HG02970 (cell line): ENCODE measurements around the gene CYP27A1.

ENCODE experiments used
- ATAC-seq: cut with Tn5 transposase; IDR thresholded peaks from one replicate; pipeline ENCODE4 v1.9.1; 2021; ENCODE audit warnings: mild to moderate bottlenecking, moderate library complexity, moderate number of reproducible peaks; ENCODE audit not compliant: unreplicated experiment, low FRiP score

The CYP27A1 gene

DNA sequence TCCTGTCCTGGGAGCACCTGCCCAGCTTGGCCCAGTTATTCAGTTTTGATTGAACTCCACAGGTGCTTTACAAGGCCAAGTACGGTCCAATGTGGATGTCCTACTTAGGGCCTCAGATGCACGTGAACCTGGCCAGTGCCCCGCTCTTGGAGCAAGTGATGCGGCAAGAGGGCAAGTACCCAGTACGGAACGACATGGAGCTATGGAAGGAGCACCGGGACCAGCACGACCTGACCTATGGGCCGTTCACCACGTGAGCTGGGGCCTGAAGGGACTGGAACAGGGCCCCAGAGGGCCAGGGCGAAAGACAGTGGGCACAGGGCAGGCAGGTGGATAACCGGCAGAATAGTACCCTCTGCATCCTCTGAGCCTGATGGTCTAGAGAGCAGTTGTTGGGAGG, 27.6 kb downstream of the CYP27A1 start:
- no peak for ATAC-seq

DNA sequence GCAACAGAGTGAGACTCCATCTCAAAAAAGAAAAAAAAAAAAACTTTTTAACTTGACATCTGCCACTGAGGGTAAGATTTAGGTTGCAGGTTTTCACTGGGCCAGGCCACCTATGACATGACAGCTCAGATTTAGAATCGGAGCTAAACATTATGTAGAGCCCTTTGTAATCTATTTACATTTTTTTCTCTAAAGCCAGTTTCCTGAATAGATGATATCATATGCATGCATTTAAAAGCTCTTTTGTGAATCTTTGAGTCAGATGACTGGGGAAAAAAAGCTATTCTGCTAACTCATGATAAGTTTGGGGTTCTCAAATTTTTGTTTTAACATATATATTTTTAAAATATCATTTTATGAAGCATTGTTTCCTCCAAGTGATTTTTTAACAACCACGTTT, 28.3 kb downstream of the CYP27A1 start:
- ATAC-seq: no peak

DNA sequence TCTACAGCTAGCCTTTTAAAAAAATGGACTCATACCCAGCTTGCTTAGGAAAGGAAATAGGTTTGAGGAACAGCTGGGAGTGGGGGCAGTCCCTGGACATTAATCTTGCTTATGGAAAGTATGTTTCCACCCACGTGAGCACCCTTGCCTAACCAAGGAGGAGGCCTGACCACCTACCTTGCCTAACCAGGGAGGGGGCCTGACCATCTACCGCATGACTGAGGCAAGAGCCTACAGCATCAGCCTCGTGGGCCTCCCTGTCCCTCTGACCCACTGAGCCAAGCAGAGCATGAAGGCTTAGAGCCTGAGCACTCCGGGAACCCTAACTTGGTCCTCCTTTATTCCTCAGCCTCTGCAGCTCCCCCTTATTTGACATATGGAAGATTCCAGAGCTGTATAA, 29.4 kb downstream of the CYP27A1 start:
- no peak for ATAC-seq

DNA sequence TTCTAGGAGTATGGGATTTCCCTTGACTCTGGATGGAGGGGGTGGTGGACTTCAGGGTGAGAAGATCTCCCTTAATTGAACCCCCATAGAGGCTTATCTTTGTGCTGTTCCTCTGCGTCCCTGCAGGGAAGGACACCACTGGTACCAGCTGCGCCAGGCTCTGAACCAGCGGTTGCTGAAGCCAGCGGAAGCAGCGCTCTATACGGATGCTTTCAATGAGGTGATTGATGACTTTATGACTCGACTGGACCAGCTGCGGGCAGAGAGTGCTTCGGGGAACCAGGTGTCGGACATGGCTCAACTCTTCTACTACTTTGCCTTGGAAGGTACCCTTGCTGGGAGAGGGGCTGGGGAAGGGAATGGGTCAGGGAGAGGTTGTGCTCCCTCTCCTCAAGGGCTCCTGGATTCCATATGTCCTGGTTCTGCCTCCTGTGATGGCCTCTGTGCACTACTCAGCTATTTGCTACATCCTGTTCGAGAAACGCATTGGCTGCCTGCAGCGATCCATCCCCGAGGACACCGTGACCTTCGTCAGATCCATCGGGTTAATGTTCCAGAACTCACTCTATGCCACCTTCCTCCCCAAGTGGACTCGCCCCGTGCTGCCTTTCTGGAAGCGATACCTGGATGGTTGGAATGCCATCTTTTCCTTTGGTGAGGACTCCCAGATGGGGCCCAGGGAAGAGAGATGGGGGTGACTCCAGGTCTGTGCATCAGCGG, 30.3 kb downstream of the CYP27A1 start:
- ATAC-seq: no peak

DNA sequence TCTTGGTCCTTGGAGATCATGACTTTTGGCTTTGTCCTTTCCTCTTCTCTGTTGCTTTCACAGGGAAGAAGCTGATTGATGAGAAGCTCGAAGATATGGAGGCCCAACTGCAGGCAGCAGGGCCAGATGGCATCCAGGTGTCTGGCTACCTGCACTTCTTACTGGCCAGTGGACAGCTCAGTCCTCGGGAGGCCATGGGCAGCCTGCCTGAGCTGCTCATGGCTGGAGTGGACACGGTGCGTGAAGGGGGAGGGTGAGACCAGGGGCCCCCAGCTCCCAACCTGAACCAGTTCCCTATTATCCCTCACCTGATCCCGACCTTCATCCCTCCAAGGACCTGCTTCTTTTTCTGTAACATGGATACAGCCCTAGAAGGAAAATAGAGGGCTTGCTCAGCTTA, 30.9 kb downstream of the CYP27A1 start:
- no peak for ATAC-seq

DNA sequence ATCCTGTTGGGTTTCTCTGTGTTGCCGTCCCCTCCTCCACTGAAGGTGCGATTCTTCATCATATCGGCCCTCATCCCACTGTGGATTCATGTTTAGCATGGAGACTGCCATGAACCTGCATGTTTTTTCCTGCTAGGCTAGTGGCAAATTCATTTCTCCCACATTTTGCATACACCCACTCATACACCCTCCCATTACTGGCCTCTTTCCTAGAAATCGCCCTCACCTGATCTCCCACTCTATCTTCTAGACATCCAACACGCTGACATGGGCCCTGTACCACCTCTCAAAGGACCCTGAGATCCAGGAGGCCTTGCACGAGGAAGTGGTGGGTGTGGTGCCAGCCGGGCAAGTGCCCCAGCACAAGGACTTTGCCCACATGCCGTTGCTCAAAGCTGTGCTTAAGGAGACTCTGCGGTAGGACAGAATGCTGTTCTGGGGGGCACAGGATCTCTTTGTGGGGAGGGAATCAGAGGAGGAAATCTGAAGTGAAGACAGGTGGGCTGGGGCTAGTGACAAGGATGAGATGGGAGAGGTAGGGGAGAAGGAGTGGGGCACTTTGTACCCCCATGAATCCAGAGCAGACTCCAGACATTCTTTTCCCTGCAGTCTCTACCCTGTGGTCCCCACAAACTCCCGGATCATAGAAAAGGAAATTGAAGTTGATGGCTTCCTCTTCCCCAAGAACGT, 32.0 kb downstream of the CYP27A1 start:
- no peak for ATAC-seq

DNA sequence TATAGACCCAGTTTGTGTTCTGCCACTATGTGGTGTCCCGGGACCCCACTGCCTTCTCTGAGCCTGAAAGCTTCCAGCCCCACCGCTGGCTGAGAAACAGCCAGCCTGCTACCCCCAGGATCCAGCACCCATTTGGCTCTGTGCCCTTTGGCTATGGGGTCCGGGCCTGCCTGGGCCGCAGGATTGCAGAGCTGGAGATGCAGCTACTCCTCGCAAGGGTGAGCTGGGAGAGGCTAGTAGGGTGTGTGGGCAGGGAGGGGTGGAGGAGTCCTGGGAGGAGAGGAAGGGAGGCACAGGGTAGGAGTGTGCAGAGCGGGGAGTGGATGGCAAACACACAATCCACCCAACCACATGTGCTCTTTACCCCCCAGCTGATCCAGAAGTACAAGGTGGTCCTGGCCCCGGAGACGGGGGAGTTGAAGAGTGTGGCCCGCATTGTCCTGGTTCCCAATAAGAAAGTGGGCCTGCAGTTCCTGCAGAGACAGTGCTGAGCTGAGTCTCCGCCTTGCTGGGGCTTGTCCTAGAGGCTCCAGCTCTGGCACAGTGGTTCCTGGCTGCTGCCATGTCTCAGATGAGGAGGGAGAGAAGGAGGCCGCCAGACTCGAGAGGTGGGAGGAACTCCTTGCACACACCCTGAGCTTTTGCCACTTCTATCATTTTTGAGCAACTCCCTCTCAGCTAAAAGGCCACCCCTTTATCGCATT, 32.7 kb downstream of the CYP27A1 start:
- no peak for ATAC-seq

DNA sequence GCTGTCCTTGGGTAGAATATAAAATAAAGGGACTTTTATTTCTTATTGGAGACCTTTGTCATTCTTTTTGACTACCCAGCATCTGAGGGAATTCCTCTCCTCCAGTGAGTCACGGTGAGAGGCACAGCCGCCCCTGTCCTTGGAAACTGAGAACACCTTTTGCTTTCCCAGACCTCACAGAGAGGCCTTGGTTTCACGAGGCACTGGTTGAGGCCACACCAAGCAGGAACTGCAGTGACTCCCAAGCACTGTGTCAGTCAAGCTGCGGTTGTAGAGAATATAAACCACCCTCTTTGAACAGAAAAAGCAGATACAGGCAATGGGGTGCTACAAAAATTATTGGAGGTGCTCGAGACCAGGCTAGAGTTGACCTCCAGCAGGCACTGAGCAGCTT, 33.3 kb downstream of the CYP27A1 start:
- no peak for ATAC-seq

DNA sequence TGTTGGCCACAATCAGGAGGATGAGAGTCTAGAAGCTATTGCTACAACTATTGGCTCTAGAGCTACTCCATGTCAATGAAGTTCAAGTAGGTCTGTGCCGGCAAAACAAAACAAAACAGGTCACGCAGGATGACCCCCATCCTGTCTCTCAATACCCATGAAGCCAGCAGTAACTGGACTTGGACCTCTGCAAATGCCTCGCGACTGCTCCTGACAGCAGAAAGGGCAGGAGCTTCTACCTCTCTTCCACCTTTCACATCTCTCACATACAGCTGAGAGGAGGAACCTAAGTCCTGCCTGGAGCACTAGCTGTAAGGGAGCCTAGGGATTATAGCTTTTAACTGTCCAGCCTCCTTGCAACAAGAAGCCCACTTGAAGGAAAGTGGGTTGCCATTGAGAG, 33.7 kb downstream of the CYP27A1 start:
- no peak for ATAC-seq

DNA sequence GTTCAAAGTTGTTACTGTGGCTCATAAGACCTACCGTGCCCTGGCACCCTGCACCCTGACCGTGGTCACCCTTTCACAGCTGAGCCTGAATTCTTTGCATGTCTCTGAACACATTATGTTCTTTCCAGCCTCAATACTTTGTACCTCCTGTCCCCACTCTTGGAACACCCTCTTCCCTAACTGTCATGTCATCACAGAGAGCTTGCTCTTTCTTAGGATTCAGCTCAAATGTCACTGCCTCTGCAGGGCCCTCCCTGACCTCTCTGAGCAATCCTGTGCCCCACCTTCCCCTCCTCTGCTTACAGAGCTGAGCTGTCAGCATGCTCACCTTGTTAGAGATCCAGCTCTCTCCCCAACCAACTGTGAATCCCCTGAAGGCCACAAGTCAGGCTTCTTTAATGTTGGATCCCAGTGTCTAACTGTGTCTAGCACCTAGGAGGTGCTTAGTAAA, 34.6 kb downstream of the CYP27A1 start:
- ATAC-seq: no peak

DNA sequence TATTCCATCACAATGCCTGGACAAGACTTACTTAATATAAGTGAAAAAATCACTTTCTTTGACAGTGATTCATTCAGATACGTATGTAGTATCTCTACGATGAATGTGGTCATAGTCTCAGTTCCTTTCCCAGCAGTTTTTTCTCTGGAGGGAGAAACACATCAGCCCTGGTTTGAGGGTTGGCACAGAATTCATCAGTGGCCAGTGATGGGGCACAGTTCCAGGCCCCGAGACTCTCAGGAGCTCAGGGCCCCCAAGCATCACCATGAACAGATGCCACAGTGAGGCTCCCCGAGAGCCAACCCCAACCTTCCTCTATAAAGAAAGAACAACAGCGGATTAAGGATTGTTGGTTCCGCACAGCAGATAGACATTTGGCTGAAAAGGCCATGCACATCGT, 37.1 kb downstream of the CYP27A1 start:
- no peak for ATAC-seq

DNA sequence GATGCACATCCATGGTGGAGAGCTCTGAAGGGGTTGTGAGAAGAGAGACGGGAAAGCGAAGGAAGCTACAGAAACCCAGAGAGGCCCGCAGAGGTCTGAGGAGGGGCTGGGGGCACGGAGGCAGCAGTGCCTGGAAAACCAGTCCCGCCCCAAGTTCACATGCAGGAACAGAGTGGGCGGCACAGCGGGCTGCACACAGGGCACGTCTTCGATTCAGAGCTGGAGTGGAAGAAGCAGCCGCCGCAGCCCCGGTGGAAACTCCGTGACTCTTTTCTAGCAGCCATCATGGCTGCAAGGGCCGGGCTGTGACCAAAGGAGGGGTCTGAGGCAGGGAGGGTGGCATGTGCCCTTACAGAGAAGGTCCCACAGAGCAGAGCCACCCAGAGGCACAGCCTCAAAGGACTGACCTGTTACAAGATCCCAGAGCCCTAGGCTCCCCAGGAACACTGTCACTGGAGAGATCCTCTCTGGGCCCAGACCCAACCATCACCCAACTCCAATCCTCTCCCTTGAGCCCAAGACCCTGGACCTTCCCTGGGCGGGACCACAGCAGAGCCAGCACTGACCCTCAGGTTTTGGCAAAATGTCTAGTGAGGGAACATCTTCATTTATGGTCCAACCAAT, 38.9 kb downstream of the CYP27A1 start:
- no peak for ATAC-seq

DNA sequence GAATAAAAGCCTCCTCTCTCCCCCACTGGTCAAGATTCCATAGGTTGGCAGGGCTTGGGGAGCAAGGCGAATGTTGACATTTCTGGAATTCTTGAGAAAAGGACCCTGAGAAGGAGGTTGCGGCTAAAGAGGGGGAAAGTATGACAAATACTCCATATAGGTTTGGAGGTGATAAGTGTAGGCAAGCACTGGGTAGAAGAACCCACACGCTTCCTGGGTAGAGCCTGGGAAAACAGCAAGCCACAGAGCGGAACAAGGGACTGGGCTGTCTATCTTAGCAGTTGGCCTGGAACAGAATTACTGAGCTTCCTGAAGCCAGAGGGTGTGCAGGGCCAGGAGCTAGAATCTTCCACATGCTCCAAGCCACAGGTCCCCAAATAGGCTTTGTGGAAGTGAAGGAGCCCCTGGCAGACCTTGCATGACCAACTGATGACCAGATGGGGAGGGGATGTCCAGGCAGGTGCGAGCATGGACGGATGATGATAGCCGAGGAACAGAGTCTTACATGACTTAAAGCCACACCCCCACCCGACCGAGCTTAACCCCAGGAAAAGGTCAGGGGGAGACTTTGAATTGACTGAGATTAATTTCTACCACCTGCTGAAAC, 39.8 kb downstream of the CYP27A1 start:
- ATAC-seq: no peak

DNA sequence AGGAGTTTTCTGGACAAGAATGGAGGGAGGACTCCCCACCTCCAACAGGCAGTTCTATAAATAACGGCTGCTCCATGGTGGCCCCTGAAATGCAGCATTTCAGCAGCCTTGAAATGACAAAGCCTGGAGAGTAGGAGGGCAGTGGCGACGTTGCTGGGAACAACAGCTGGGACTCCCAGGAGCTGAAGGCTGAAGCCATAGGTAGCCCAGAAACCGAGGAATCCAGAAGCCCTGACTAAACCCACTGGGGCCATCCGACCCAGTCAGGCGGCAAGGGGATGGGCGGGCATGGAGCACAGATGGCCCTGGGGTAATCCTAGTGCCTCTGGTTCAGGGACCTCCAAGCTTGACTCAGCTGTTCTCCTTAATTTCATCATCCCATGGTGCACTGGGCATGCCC, 40.7 kb downstream of the CYP27A1 start:
- no peak for ATAC-seq

DNA sequence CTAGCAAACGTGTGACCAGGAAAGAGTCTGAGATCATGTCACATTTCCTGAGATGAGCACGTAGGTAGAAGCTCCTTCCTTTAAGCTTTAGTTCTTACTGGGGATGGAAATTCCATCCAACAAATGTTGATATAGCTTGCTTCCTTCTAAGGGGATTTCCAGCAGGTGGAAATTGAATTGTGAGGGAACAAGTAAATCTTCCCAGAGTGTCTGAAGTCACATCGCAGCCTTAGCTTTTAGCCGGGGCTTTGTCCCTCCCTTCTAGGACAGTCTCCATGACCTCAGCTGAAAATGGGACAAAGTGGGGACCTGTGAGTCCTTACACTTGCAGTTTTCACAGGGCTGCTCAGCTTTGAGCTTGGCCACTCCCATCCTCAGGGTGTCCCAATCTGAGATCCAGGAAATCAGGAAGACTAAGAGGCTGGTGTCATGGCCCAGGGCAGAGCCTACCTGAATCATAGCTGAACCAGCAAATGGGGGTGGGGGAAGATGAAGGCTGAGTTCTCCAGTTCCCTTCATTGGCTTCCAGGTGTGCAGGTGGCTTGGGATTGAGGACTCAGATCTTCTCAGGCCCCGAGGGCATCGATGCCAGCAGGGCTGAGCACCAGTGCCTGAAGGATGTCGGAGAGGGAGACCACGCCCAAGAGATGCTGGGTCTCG, 41.4 kb downstream of the CYP27A1 start:
- no peak for ATAC-seq

DNA sequence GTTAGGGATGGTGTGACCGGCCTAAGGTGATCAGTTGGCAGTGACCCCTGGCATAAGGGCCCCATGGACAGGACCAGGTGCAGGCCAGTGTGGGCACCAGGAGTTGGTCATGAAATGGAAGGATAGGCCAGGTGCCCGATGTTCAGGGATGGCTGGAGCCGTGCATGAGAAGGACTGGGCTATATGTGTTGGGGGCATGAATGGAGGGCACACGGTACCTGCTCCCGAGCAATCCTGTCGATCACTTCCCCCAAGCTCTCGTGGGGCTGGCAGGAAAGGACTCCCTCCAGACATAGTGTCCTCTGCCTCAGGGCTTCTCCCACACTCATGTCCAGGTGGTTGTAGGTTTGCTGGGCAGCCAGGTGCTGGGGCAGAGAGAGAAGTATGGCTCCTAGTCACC, 42.1 kb downstream of the CYP27A1 start:
- ATAC-seq: no peak

DNA sequence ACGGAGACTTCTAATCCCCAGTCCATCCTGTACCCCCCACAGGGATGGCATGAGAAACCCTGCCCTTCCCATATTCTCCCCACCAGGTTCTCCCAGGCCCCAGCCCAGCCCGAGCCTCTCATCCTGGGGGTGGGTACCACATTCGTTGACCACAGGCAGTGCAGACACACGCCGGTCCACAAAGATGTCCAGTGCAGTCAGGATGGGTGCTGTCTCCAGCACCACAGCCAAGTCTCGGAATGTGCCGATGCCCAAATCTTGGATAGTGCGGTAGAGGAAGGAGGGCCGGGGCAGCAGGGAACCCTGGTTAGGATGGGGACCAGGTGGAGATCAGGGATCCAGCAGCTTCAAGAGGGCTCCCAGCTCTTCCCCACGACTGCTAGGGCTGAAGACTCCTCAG, 44.8 kb downstream of the CYP27A1 start:
- ATAC-seq: no peak

DNA sequence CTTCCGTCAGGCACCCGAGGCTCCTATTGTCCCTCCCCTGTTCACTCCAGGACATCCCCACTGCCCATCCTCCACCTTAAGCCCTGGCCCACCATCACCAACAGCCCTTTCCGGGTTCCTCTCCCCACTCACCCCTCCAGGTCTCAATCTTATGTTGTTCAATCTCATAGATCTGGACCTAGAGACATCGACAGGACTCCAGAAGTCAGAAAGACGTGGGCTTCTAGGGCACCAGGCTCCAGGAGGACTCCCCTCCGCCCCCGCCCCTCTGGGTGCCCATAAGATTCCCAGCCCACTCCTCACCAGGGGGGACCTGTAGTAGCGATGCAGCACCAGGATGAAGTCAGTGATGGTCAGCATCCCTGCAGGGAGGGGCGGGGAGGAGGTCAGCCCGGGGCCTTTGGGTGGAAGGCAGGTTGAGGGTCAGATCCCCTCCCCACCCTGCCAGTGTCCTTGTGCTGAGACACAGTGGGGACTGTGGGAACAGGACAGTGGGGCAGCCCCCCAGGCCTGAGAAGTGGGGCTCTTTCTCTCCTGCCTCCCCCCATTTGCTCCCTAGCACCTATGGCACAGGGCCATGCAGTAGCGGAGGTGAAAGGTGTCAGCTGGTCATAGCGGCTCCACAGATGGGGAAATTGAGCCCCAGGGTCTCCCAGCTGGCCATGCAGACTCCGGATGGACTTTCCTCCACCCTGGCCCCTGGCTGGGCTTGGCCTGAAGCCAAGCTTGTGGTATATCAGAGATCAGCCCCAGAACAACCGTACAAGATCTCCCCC, 45.9 kb downstream of the CYP27A1 start:
- no peak for ATAC-seq

DNA sequence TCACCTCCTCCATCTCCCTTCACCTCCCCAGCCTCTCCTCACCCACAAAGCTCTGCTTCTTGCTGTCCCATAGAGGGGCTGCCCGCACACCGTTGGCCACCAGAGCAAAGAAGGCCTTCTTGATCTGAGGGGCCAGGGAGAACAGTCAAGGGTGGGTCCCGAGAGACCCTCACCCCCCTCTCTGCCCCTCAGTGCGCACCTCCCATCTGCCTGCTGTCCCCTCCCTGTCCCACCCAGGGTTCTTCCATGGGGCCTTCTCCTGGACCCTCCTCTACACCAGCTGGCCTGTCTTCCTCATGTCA, 46.5 kb downstream of the CYP27A1 start:
- no peak for ATAC-seq
